ENCODE data around the gene ECHDC3.

The ECHDC3 gene

DNA sequence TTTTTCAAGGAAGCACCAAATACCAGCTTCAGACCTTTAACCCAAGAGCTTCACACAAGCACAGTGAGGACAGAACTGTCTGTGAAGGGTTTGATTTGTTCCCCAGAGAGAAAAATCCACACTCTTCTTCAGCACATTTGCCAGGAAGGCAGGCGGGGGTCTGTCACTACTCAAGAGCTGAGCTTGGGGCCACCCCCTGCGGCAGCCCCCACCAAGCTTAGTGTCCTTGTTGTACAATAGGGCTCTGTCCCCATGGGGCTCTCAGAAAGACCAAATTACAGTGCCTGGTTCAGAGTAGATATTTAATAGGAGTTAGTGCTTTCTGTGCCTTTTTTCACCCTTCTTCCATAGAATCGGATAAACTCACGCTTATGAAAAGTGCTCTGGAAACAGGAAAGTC, 12.4 kb downstream of the ECHDC3 start:
- Histone ChIP-seq H3K9ac (ENCODE audit: low read depth, low read length) (no peak overlapping the region), H3K36me3 (ENCODE audit: control insufficient read depth, insufficient read depth, low read length) (peaks cover 26% of the 10 kb centered on the region), H3K4me1 (ENCODE audit: control insufficient read depth, insufficient read depth, low read length) (no peaks in the 10 kb centered on the region), H3K27ac (ENCODE audit: low read depth, low read length) (no peak overlapping the region), H3K27me3 (ENCODE audit: control insufficient read depth, insufficient read depth, low read length) (no peaks in the 10 kb centered on the region), H3K4me3 (ENCODE audit: low read depth, low read length) (no peak overlapping the region), H3K9me3 (ENCODE audit: control insufficient read depth, insufficient read depth, low read length) (no peaks in the 10 kb centered on the region)

DNA sequence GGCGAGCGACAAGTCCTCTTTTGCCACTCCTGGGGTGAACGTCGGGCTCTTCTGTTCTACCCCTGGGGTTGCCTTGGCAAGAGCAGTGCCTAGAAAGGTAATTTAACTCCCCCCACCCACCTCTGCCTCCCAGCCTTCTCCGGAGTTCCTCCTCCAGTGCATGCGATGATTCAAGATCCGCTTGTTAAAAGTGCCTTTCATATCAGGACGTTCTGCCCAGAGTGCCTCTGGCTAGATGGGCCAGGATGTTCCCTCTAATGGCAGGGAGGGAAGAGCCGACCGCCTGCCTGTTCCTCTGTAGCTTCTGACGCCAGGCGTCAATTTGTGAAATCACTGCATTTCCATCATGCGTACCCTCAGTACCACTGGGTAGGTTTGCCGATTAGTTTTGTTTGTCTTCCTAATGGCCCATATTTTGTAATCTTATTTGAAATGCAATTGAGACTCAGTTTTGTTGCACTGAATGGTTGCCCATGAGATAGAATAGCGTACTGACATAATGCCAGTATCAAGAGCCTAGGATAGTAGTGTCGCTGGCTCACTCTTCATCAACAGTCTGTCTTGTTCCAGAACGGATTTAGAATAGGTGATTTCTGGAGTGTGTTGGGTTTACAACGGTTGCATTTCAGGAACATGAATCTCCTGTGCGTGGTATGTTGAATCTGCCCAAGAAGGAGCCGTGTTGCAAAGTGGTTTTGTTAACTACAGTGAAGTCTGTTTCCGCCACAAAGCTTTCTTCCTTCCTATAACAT, 13.5 kb downstream of the ECHDC3 start:
- no peaks in the 10 kb centered on the region for H3K27me3 ChIP-seq (ENCODE audit: control insufficient read depth, insufficient read depth, low read length)
- H3K36me3 ChIP-seq (ENCODE audit: control insufficient read depth, insufficient read depth, low read length) = peaks cover 18% of the 10 kb centered on the region

DNA sequence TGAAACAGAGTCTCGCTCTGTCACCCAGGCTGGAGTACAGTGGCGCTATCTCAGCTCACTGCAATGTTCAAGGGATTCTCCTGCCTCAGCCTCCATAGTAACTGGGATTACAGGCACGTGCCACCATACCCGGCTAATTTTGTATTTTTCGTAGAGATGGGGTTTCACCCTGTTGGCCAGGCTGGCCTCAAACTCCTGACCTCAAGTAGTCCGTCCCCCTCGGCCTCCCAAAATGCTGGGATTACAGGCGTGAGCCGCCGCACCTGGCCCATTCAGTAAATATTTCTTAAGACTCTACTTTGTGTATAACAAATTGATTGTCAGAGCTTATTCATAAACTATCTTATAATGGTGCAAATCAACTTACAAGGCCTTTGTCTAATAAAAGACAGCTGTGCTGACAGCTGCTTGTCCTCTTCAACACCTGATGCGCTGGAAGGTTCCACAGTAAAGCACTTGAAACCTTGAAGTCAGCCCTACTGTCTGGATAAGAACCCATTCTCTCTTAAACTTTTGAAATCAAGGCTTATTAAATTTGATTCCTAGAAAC, 14.7 kb downstream of the ECHDC3 start:
- no peak overlapping the region for H3K9ac ChIP-seq (ENCODE audit: low read depth, low read length)
- H3K27me3 ChIP-seq (ENCODE audit: control insufficient read depth, insufficient read depth, low read length) = no peaks in the 10 kb centered on the region
- H3K36me3 ChIP-seq (ENCODE audit: control insufficient read depth, insufficient read depth, low read length) = peaks cover 13% of the 10 kb centered on the region
- no peak overlapping the region for H3K27ac ChIP-seq (ENCODE audit: low read depth, low read length)
- no peaks in the 10 kb centered on the region for H3K4me1 ChIP-seq (ENCODE audit: control insufficient read depth, insufficient read depth, low read length)
- H3K9me3 ChIP-seq (ENCODE audit: control insufficient read depth, insufficient read depth, low read length) = no peaks in the 10 kb centered on the region
- H3K4me3 ChIP-seq (ENCODE audit: low read depth, low read length) = no peak overlapping the region

More for the DNA sequence above, 13.5 kb downstream of the ECHDC3 start:
- Histone ChIP-seq H3K4me3 (ENCODE audit: low read depth, low read length) (no peak overlapping the region), H3K9ac (ENCODE audit: low read depth, low read length) (no peak overlapping the region), H3K4me1 (ENCODE audit: control insufficient read depth, insufficient read depth, low read length) (no peaks in the 10 kb centered on the region), H3K27ac (ENCODE audit: low read depth, low read length) (no peak overlapping the region), H3K9me3 (ENCODE audit: control insufficient read depth, insufficient read depth, low read length) (no peaks in the 10 kb centered on the region)

GRCh38 chr10:11757454-11757820, 15.3 kb downstream of the ECHDC3 start:
- Histone ChIP-seq H3K4me3 (ENCODE audit: low read depth, low read length) (no peak overlapping the region), H3K9ac (ENCODE audit: low read depth, low read length) (no peak overlapping the region), H3K36me3 (ENCODE audit: control insufficient read depth, insufficient read depth, low read length) (peaks cover 10% of the 10 kb centered on the region), H3K4me1 (ENCODE audit: control insufficient read depth, insufficient read depth, low read length) (no peaks in the 10 kb centered on the region), H3K27me3 (ENCODE audit: control insufficient read depth, insufficient read depth, low read length) (no peaks in the 10 kb centered on the region), H3K9me3 (ENCODE audit: control insufficient read depth, insufficient read depth, low read length) (no peaks in the 10 kb centered on the region), H3K27ac (ENCODE audit: low read depth, low read length) (no peak overlapping the region)

DNA sequence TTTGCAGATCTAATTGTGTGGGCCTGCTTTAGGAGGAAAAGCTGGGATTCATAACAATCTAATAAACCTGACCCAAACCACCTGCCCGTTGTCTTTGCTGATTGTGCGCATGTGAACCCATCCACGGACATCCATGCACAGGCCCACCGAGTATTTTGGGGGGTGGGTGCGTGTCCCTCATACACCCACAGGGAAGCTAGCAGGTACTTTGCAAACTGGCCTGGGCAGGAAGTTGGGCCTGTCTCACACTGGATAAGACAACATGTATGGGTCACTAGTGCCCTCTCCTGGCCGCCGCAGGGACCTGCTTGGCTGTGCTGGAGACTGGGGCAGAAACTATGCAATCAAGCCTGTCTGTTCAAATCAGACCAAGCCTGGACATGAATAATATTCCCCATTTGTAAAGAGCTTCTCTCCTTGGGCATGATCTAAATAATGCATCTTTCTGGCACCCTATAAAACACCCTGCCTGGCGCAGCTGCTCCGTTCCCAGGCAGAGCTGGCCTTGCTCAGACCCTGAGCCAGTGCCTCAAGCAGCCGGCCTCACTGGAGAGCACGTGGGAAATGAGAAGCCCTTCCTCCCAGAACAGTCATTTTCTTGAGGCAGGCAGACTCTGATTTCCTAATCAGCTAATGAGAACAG, 15.8 kb downstream of the ECHDC3 start:
- Histone ChIP-seq H3K27me3 (ENCODE audit: control insufficient read depth, insufficient read depth, low read length) (no peaks in the 10 kb centered on the region), H3K27ac (ENCODE audit: low read depth, low read length) (no peak overlapping the region), H3K9ac (ENCODE audit: low read depth, low read length) (no peak overlapping the region), H3K4me1 (ENCODE audit: control insufficient read depth, insufficient read depth, low read length) (no peaks in the 10 kb centered on the region), H3K4me3 (ENCODE audit: low read depth, low read length) (no peak overlapping the region), H3K36me3 (ENCODE audit: control insufficient read depth, insufficient read depth, low read length) (peaks cover 7% of the 10 kb centered on the region; the same call in 1 of the 2 replicates), H3K9me3 (ENCODE audit: control insufficient read depth, insufficient read depth, low read length) (no peaks in the 10 kb centered on the region)

DNA sequence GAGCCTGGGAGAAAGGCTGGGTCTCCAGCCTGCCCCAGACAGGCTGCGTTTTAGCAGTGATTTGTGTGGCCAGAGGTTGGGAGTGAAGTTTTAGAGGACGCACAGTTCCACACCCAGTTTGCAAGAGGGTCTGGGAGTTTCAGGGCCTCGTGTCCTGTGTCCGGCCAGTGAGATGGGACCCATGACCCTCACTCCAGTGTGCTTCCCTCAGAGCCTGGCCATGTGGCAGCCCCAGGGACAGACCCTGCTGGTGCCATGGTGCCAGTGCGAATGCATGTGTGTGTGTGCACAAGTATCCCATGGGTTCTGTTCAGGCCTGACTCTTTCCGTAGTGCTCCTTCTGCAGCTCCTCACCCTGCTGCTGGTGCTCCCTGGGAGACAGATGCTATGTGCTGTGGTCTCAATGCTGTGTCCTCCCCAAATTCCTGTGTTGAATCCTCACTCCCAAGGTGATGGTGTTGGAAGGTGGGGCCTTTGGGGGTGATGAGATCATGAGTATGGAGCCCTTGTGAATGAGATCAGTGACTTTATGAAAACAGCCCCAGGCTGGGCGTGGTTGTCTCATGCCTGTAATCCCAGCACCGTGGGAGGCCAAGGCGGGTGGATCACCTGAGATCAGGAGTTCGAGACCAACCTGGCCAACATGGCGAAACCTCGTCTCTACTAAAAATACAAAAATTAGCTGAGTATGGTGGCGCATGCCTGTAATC, 16.5 kb downstream of the ECHDC3 start:
- no peak overlapping the region for H3K4me3 ChIP-seq (ENCODE audit: low read depth, low read length)
- H3K36me3 ChIP-seq (ENCODE audit: control insufficient read depth, insufficient read depth, low read length) = peaks cover 7% of the 10 kb centered on the region; the same call in 1 of the 2 replicates
- no peak overlapping the region for H3K27ac ChIP-seq (ENCODE audit: low read depth, low read length)
- H3K4me1 ChIP-seq (ENCODE audit: control insufficient read depth, insufficient read depth, low read length) = no peaks in the 10 kb centered on the region
- H3K9me3 ChIP-seq (ENCODE audit: control insufficient read depth, insufficient read depth, low read length) = no peaks in the 10 kb centered on the region
- H3K27me3 ChIP-seq (ENCODE audit: control insufficient read depth, insufficient read depth, low read length) = no peaks in the 10 kb centered on the region
- no peak overlapping the region for H3K9ac ChIP-seq (ENCODE audit: low read depth, low read length)

DNA sequence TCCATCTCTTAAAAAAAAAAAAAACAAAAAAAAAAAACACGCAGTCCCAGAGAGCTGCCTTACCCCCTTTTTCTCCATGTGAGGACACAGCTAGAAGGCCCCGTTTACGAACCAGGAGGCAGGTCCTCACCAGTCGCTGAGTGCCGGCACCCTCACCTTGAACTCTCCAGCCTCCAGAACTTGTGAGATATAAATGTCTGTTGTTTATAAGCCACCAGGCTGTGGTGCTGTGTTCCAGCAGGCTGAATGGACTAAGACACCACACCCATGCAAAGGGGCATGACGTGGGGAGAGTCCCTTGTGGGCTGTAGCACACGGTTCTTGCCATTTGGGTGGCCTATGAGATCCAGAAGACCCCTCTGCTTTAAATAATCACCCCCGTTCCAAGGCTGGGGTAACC, 17.2 kb downstream of the ECHDC3 start:
- H3K36me3 ChIP-seq (ENCODE audit: control insufficient read depth, insufficient read depth, low read length) = peaks cover 7% of the 10 kb centered on the region; the same call in 1 of the 2 replicates

GRCh38 chr10:11760151-11760550, 18.0 kb downstream of the ECHDC3 start:
- no peak overlapping the region for H3K4me3 ChIP-seq (ENCODE audit: low read depth, low read length)
- no peak overlapping the region for H3K9ac ChIP-seq (ENCODE audit: low read depth, low read length)
- no peak overlapping the region for H3K27ac ChIP-seq (ENCODE audit: low read depth, low read length)
- no peaks in the 10 kb centered on the region for H3K27me3 ChIP-seq (ENCODE audit: control insufficient read depth, insufficient read depth, low read length)
- H3K4me1 ChIP-seq (ENCODE audit: control insufficient read depth, insufficient read depth, low read length) = no peaks in the 10 kb centered on the region
- H3K36me3 ChIP-seq (ENCODE audit: control insufficient read depth, insufficient read depth, low read length) = peaks cover 7% of the 10 kb centered on the region; the same call in 1 of the 2 replicates
- H3K9me3 ChIP-seq (ENCODE audit: control insufficient read depth, insufficient read depth, low read length) = no peaks in the 10 kb centered on the region

More for the DNA sequence above, 17.2 kb downstream of the ECHDC3 start:
- H3K9me3 ChIP-seq (ENCODE audit: control insufficient read depth, insufficient read depth, low read length) = no peaks in the 10 kb centered on the region
- no peak overlapping the region for H3K9ac ChIP-seq (ENCODE audit: low read depth, low read length)
- H3K4me1 ChIP-seq (ENCODE audit: control insufficient read depth, insufficient read depth, low read length) = no peaks in the 10 kb centered on the region
- no peak overlapping the region for H3K4me3 ChIP-seq (ENCODE audit: low read depth, low read length)
- H3K27me3 ChIP-seq (ENCODE audit: control insufficient read depth, insufficient read depth, low read length) = no peaks in the 10 kb centered on the region
- no peak overlapping the region for H3K27ac ChIP-seq (ENCODE audit: low read depth, low read length)

- Histone ChIP-seq H3K9me3 (ENCODE audit: control insufficient read depth, insufficient read depth, low read length) (no peaks in the 10 kb centered on the region), H3K9ac (ENCODE audit: low read depth, low read length) (no peak overlapping the region), H3K4me1 (ENCODE audit: control insufficient read depth, insufficient read depth, low read length) (no peaks in the 10 kb centered on the region), H3K4me3 (ENCODE audit: low read depth, low read length) (no peak overlapping the region), H3K36me3 (ENCODE audit: control insufficient read depth, insufficient read depth, low read length) (peaks cover 4% of the 10 kb centered on the region; the same call in 1 of the 2 replicates), H3K27me3 (ENCODE audit: control insufficient read depth, insufficient read depth, low read length) (no peaks in the 10 kb centered on the region), H3K27ac (ENCODE audit: low read depth, low read length) (no peak overlapping the region)
Observed at GRCh38 chr10:11760861-11761260, 18.7 kb downstream of the ECHDC3 start.

GRCh38 chr10:11761431-11761830, 19.2 kb downstream of the ECHDC3 start:
- no peak overlapping the region for H3K4me3 ChIP-seq (ENCODE audit: low read depth, low read length)
- H3K27ac ChIP-seq (ENCODE audit: low read depth, low read length) = no peak overlapping the region
- 0 out of 2 replicates have a peak, but pooled peaks cover under 1% of the 10 kb centered on the region for H3K36me3 ChIP-seq (ENCODE audit: control insufficient read depth, insufficient read depth, low read length)
- H3K9me3 ChIP-seq (ENCODE audit: control insufficient read depth, insufficient read depth, low read length) = no peaks in the 10 kb centered on the region
- H3K9ac ChIP-seq (ENCODE audit: low read depth, low read length) = no peak overlapping the region
- no peaks in the 10 kb centered on the region for H3K27me3 ChIP-seq (ENCODE audit: control insufficient read depth, insufficient read depth, low read length)
- H3K4me1 ChIP-seq (ENCODE audit: control insufficient read depth, insufficient read depth, low read length) = no peaks in the 10 kb centered on the region
